WI38 (cell line): Measurements from ENCODE around the gene ADARB1.

ENCODE experiments used
- H3K4me3 ChIP-seq: 2 replicates; pipeline ENCODE4 v1.5.1; 2011; ENCODE audit warnings: low read depth, mild to moderate bottlenecking, control low read depth, low read length
- CTCF ChIP-seq: IDR thresholded peaks from 2 replicates; pipeline ENCODE4 v1.5.1; 2012; ENCODE audit warnings: low read depth, mild to moderate bottlenecking, control low read depth, low read length

ADARB1 gene

GRCh38 chr21:45186709-45187108 is 112.3 kb downstream of the ADARB1 start:
- no peak overlapping the region for H3K4me3 ChIP-seq
- no peak for TF ChIP-seq CTCF

GRCh38 chr21:45187646-45188045 is 113.3 kb downstream of the ADARB1 start:
- TF ChIP-seq CTCF = no peak
- no peak overlapping the region for H3K4me3 ChIP-seq

GRCh38 chr21:45190013-45190412 is 115.6 kb downstream of the ADARB1 start:
- H3K4me3 ChIP-seq = no peak overlapping the region
- no peak for TF ChIP-seq CTCF

GRCh38 chr21:45192332-45192731 is 118.0 kb downstream of the ADARB1 start:
- no peak overlapping the region for H3K4me3 ChIP-seq
- no peak for TF ChIP-seq CTCF

GRCh38 chr21:45196620-45197019 is 122.2 kb downstream of the ADARB1 start:
- no peak overlapping the region for H3K4me3 ChIP-seq

GRCh38 chr21:45199201-45199600 is 124.8 kb downstream of the ADARB1 start:
- no peak for TF ChIP-seq CTCF

More at GRCh38 chr21:45196620-45197019, 122.2 kb downstream of the ADARB1 start:
- no peak for TF ChIP-seq CTCF

GRCh38 chr21:45200031-45200430 is 125.7 kb downstream of the ADARB1 start:
- H3K4me3 ChIP-seq = no peak overlapping the region
- TF ChIP-seq CTCF = no peak

More at GRCh38 chr21:45199201-45199600, 124.8 kb downstream of the ADARB1 start:
- no peak overlapping the region for H3K4me3 ChIP-seq
